ENCODE measurements around the gene MYH14.

Gene MYH14

GRCh38 chr19:50181121-50181520, 22.3 kb upstream of the MYH14 start:
- Histone ChIP-seq H3K4me2 (ENCODE audit: low read depth, low read length, poor library complexity, severe bottlenecking) (no peak overlapping the region), H3K79me2 (ENCODE audit: insufficient read depth, low read length) (no peaks in the 10 kb centered on the region), H3K36me3 (ENCODE audit: low read length) (no peaks in the 10 kb centered on the region), H3K27me3 (ENCODE audit: low read length) (no peaks in the 10 kb centered on the region), H3K9me3 (ENCODE audit: insufficient read depth, low read length) (no peaks in the 10 kb centered on the region), H3K4me3 (ENCODE audit: insufficient read depth, low read length, poor library complexity, severe bottlenecking) (no peak overlapping the region), H3F3A (ENCODE audit: insufficient read depth) (no peaks in the 10 kb centered on the region), H3K9me2 (replicated peaks; ENCODE audit: insufficient read depth, low read length) (no peaks in the 10 kb centered on the region), H4K20me1 (ENCODE audit: low read depth, low read length) (no peaks in the 10 kb centered on the region), H3K9ac (ENCODE audit: low read length) (no peak overlapping the region), H2AFZ (ENCODE audit: low read depth, low read length, severe bottlenecking) (no peak overlapping the region), H3K27ac (ENCODE audit: low read depth, low read length) (no peak overlapping the region)
- no peak for TF ChIP-seq CTCF (IDR thresholded peaks at IDR 0.05; ENCODE audit: insufficient read depth, low read length, poor library complexity, severe bottlenecking)
- no peak for TF ChIP-seq EZH2phosphoT487 (conservative IDR thresholded peaks at IDR 0.05; ENCODE audit: low read length)

- Histone ChIP-seq H3K36me3 (ENCODE audit: low read length) (no peaks in the 10 kb centered on the region), H3F3A (ENCODE audit: insufficient read depth) (no peaks in the 10 kb centered on the region), H2AFZ (ENCODE audit: low read depth, low read length, severe bottlenecking) (no peak overlapping the region), H3K79me2 (ENCODE audit: insufficient read depth, low read length) (no peaks in the 10 kb centered on the region), H3K27me3 (ENCODE audit: low read length) (no peaks in the 10 kb centered on the region), H3K27ac (ENCODE audit: low read depth, low read length) (no peak overlapping the region), H3K4me3 (ENCODE audit: insufficient read depth, low read length, poor library complexity, severe bottlenecking) (no peak overlapping the region), H3K4me2 (ENCODE audit: low read depth, low read length, poor library complexity, severe bottlenecking) (no peak overlapping the region), H3K9me3 (ENCODE audit: insufficient read depth, low read length) (no peaks in the 10 kb centered on the region), H3K9ac (ENCODE audit: low read length) (no peak overlapping the region), H3K9me2 (replicated peaks; ENCODE audit: insufficient read depth, low read length) (no peaks in the 10 kb centered on the region), H4K20me1 (ENCODE audit: low read depth, low read length) (no peaks in the 10 kb centered on the region)
- no peak for TF ChIP-seq EZH2phosphoT487 (conservative IDR thresholded peaks at IDR 0.05; ENCODE audit: low read length)
- no peak for TF ChIP-seq CTCF (IDR thresholded peaks at IDR 0.05; ENCODE audit: insufficient read depth, low read length, poor library complexity, severe bottlenecking)
These were observed 19.2 kb upstream of the MYH14 start for GRCh38 chr19:50184196-50184595.

- H4K20me1 ChIP-seq (ENCODE audit: low read depth, low read length), result no peaks in the 10 kb centered on the region
- no peaks in the 10 kb centered on the region for H3F3A ChIP-seq (ENCODE audit: insufficient read depth)
- H3K27me3 ChIP-seq (ENCODE audit: low read length), result no peaks in the 10 kb centered on the region
- H3K4me2 ChIP-seq (ENCODE audit: low read depth, low read length, poor library complexity, severe bottlenecking), result no peak overlapping the region
- no peak overlapping the region for H3K4me3 ChIP-seq (ENCODE audit: insufficient read depth, low read length, poor library complexity, severe bottlenecking)
- H3K9me2 ChIP-seq (replicated peaks; ENCODE audit: insufficient read depth, low read length), result no peaks in the 10 kb centered on the region
- H3K27ac ChIP-seq (ENCODE audit: low read depth, low read length), result no peak overlapping the region
- no peak overlapping the region for H3K9ac ChIP-seq (ENCODE audit: low read length)
- no peak overlapping the region for H2AFZ ChIP-seq (ENCODE audit: low read depth, low read length, severe bottlenecking)
- H3K36me3 ChIP-seq (ENCODE audit: low read length), result no peaks in the 10 kb centered on the region
- H3K79me2 ChIP-seq (ENCODE audit: insufficient read depth, low read length), result no peaks in the 10 kb centered on the region
- H3K9me3 ChIP-seq (ENCODE audit: insufficient read depth, low read length), result no peaks in the 10 kb centered on the region
- TF ChIP-seq EZH2phosphoT487 (conservative IDR thresholded peaks at IDR 0.05; ENCODE audit: low read length) (no peak), CTCF (IDR thresholded peaks at IDR 0.05; ENCODE audit: insufficient read depth, low read length, poor library complexity, severe bottlenecking) (no peak)
These were observed 15.5 kb upstream of the MYH14 start for GRCh38 chr19:50187937-50188336.
